MM.1S (cell line): ENCODE results near the gene FRAS1.
A peak's percentile ranks its signal among the peaks of the same experiment; 100 is the strongest.
"Not testable (repeated sequence)": the region's sequence is repeated elsewhere in the genome, so short reads cannot be mapped to it uniquely, and the experiment has no call there.

Experiments
- DNase-seq: peaks from one replicate; pipeline ENCODE4 v3.0.0-alpha.2; 2015
- H2AFZ ChIP-seq: fragments of 300-600 bp; sonication (generic); 2 replicates; pipeline ENCODE4 v1.6.0; 2016; ENCODE audit warnings: antibody characterized with exemption, low read length
- H3F3A ChIP-seq: fragments of 300-600 bp; sonication (generic); 2 replicates; pipeline ENCODE4 v1.6.1; 2016; ENCODE audit warnings: mild to moderate bottlenecking, antibody characterized with exemption, low read length, moderate library complexity, mixed read lengths; ENCODE audit not compliant: insufficient read depth
- H3K27ac ChIP-seq: fragments of 300-600 bp; sonication (generic); 2 replicates; pipeline ENCODE4 v1.5.1; 2016; ENCODE audit warnings: mild to moderate bottlenecking, low read length
- H3K27me3 ChIP-seq: fragments of 300-600 bp; sonication (generic); replicated peaks from 2 replicates; pipeline ENCODE4 v1.6.0; 2016; ENCODE audit warnings: low read length; ENCODE audit not compliant: insufficient read depth
- H3K36me3 ChIP-seq: fragments of 300-600 bp; sonication (generic); replicated peaks from 2 replicates; pipeline ENCODE4 v1.6.1; 2016; ENCODE audit warnings: mild to moderate bottlenecking, low read length, mixed read lengths; ENCODE audit not compliant: insufficient read depth
- H3K4me1 ChIP-seq: fragments of 300-600 bp; sonication (generic); 2 replicates; pipeline ENCODE4 v1.6.1; 2016; ENCODE audit warnings: low read length, mixed read lengths
- H3K4me2 ChIP-seq: fragments of 300-600 bp; sonication (generic); 2 replicates; pipeline ENCODE4 v1.6.0; 2016; ENCODE audit warnings: low read depth, low read length
- H3K4me3 ChIP-seq: fragments of 300-600 bp; sonication (generic); 2 replicates; pipeline ENCODE4 v1.5.1; 2016; ENCODE audit warnings: low read length, mixed read lengths
- H3K79me2 ChIP-seq: fragments of 300-600 bp; sonication (generic); 2 replicates; pipeline ENCODE4 v1.6.1; 2016; ENCODE audit warnings: mixed run types, low read length, mixed read lengths
- H3K9ac ChIP-seq: fragments of 300-600 bp; sonication (generic); 2 replicates; pipeline ENCODE4 v1.6.1; 2016; ENCODE audit warnings: low read length, mixed read lengths
- H3K9me2 ChIP-seq: fragments of 300-600 bp; sonication (generic); replicated peaks from 2 replicates; pipeline ENCODE4 v1.6.1; 2016; ENCODE audit warnings: mild to moderate bottlenecking, low read length, mixed read lengths; ENCODE audit not compliant: insufficient read depth
- H3K9me3 ChIP-seq: fragments of 300-600 bp; sonication (generic); replicated peaks from 2 replicates; pipeline ENCODE4 v1.6.1; 2016; ENCODE audit warnings: mild to moderate bottlenecking, low read length, mixed read lengths; ENCODE audit not compliant: insufficient read depth
- H4K20me1 ChIP-seq: fragments of 300-600 bp; sonication (generic); 2 replicates; pipeline ENCODE4 v1.6.1; 2016; ENCODE audit warnings: mild to moderate bottlenecking, low read length, moderate library complexity, mixed read lengths; ENCODE audit not compliant: insufficient read depth
- CTCF ChIP-seq: fragments of 300-600 bp; sonication (generic); IDR thresholded peaks from 2 replicates; pipeline ENCODE4 v1.5.1; 2016; ENCODE audit warnings: antibody characterized with exemption, low read length, mixed read lengths
- EZH2 ChIP-seq: fragments of 300-600 bp; sonication (generic); optimal IDR thresholded peaks from 2 replicates; pipeline ENCODE3; 2017; ENCODE audit warnings: low read depth, mild to moderate bottlenecking, antibody characterized with exemption, low read length, mixed read lengths
- EZH2phosphoT487 ChIP-seq: fragments of 300-600 bp; sonication (generic); IDR thresholded peaks from 2 replicates; pipeline ENCODE4 v1.6.1; 2018; ENCODE audit warnings: antibody characterized with exemption, low read length

Gene FRAS1

GRCh38 chr4:78545275-78546246 is 488.4 kb downstream of the FRAS1 start:
- DNase-seq = no peak
- no peaks in the 10 kb centered on the region for H3K9me3 ChIP-seq
- H2AFZ ChIP-seq = no peak overlapping the region
- H3K27me3 ChIP-seq = no peaks in the 10 kb centered on the region
- no peaks in the 10 kb centered on the region for H3K79me2 ChIP-seq
- H3K4me3 ChIP-seq = no peak overlapping the region
- TF ChIP-seq CTCF (no peak), EZH2phosphoT487 (no peak), EZH2 (no peak)
- no peaks in the 10 kb centered on the region for H3K9me2 ChIP-seq
- no peaks in the 10 kb centered on the region for H3K4me1 ChIP-seq
- H3F3A ChIP-seq = no peaks in the 10 kb centered on the region
- H3K36me3 ChIP-seq = no peaks in the 10 kb centered on the region
- H3K27ac ChIP-seq = no peak overlapping the region
- no peak overlapping the region for H3K4me2 ChIP-seq
- no peaks in the 10 kb centered on the region for H4K20me1 ChIP-seq
- H3K9ac ChIP-seq = no peak overlapping the region

- not testable (repeated sequence) for H2AFZ ChIP-seq, H3K4me3 ChIP-seq, DNase-seq, H3K27me3 ChIP-seq, H3K9me3 ChIP-seq, H3K9me2 ChIP-seq, H3F3A ChIP-seq, H3K36me3 ChIP-seq, H3K79me2 ChIP-seq, H3K27ac ChIP-seq, H3K9ac ChIP-seq, H3K4me2 ChIP-seq, H4K20me1 ChIP-seq, H3K4me1 ChIP-seq
Measured at GRCh38 chr4:78547899-78548298, 490.8 kb downstream of the FRAS1 start.

GRCh38 chr4:78548889-78549288 is 491.8 kb downstream of the FRAS1 start:
- DNase-seq, H3K9ac ChIP-seq, H3K79me2 ChIP-seq: not testable (repeated sequence)

GRCh38 chr4:78551420-78552351 is 494.6 kb downstream of the FRAS1 start, which contains the start of gene ANXA3:
TSS of gene ANXA3 (plus strand) at chr4:78551770. CDS start at chr4:78554474, 2,704 bp downstream.
- DNase-seq = no peak

More at GRCh38 chr4:78548889-78549288, 491.8 kb downstream of the FRAS1 start:
- H3K4me3 ChIP-seq, H3K27ac ChIP-seq, H4K20me1 ChIP-seq, H3K27me3 ChIP-seq, H3F3A ChIP-seq, H2AFZ ChIP-seq, H3K36me3 ChIP-seq, H3K9me3 ChIP-seq, H3K4me2 ChIP-seq, H3K4me1 ChIP-seq, H3K9me2 ChIP-seq: not testable (repeated sequence)

More at GRCh38 chr4:78551420-78552351, 494.6 kb downstream of the FRAS1 start, which contains the start of gene ANXA3:
- no peaks in the 10 kb centered on the region for H3K4me1 ChIP-seq
- no peaks in the 10 kb centered on the region for H3K9me2 ChIP-seq
- no peaks in the 10 kb centered on the region for H3K36me3 ChIP-seq
- no peak within 1 kb of the TSS for H3K27ac ChIP-seq
- peak within 1 kb of the TSS; percentile 83 for H3K4me2 ChIP-seq
- H3K9ac ChIP-seq = no peak within 1 kb of the TSS
- no peaks in the 10 kb centered on the region for H3K79me2 ChIP-seq
- H3K4me3 ChIP-seq = peak within 1 kb of the TSS; percentile 47
- no peaks in the 10 kb centered on the region for H3K9me3 ChIP-seq
- no peaks in the 10 kb centered on the region for H4K20me1 ChIP-seq
- H3K27me3 ChIP-seq = no peaks in the 10 kb centered on the region
- H3F3A ChIP-seq = no peaks in the 10 kb centered on the region
- peak within 1 kb of the TSS; percentile 73 for H2AFZ ChIP-seq
- TF ChIP-seq EZH2phosphoT487 (no peak), EZH2 (no peak), CTCF (no peak)
